GM19025 (cell line): ENCODE data around the gene GRIK5.

Experiments
- ATAC-seq: cut with Tn5 transposase; IDR thresholded peaks from one replicate; pipeline ENCODE4 v1.9.1; 2021; ENCODE audit warnings: mild to moderate bottlenecking, low read depth, moderate library complexity; ENCODE audit not compliant: unreplicated experiment

The GRIK5 gene

DNA sequence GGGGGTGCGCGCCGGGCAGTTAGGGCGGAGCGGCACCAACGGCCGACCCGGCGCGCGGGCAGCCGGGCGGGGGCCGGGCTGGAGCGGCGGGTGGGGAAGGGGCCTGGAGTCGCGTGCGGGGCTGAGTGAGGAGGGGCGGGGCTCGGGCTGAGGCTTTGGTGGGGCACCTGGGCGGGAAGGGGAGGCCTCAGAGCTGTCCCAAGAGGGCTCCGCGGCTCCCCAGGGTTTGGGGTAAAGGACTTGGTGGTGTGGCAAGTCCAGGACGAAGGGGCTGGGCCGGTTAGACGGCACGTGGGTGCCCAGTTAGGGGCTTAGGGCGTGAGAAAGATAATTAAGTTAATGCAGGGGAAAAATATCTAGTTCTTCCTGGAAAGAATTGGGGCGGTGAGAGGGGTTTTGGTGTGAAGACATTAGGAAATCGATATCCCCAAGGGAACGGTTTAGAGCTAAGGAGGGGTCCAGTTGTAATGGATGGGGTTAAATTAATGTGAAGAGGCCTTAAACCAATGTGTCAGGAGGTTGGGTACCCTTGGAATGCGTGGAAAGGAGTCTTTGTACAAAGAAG is 6.5 kb upstream of the GRIK5 start:
- no peak for ATAC-seq

DNA sequence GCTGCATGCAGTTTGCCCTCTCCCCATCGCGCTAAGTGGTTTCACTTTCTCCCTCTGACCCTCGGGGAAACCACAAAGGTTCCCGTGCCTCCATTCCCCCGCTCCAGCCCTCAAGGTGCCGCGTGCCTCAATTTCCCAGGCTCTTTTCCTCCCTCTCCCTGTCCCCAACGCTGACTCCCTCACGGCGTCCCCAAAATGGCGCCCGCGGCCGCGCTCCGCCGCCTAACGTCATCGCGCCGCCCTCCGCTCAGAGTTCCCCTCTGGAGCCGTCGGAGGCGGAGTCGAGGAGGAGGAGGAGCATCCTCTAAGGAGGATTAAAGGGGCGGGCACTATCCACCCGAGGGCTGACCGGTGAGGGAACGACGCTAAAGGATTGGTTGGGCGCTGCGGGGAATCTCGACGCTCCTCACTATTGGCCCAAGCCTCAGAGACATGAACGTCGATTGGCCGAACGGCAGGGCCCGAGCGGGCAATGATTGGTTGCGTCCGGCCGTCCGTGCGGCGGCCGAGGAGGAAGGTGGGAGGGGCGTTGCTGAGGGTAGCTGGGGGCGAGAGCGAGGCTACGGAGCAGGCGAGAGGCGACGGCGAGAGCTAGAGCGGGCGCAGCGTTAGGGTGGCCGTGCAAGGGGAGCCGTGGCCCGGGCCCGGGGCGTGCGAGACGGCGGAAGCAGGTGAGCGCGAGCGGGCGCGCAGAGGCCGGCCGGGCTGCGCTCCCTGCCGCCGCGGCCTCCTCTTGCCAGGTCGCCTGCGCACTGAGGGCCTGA is 5.8 kb upstream of the GRIK5 start, which contains the start of gene ZNF574:
TSS of gene ZNF574 (plus strand) at position 551 of the 764 bp plus-strand sequence. CDS start 2,441 bp downstream, outside the sequence.
- peak; percentile 92 for ATAC-seq

DNA sequence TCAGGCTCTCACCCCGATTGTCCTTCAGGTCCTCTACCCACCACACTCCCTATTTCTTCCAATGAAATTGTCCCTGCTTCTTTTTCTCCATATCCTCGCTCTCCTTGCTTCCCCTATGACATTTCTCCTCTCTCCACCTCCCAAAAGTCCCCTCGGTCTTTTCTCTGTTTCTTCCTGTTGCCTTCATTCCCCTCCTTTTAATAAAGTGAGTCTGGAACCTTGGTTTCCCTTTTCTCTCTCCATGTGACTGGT is 5.3 kb upstream of the GRIK5 start:
- ATAC-seq: no peak

DNA sequence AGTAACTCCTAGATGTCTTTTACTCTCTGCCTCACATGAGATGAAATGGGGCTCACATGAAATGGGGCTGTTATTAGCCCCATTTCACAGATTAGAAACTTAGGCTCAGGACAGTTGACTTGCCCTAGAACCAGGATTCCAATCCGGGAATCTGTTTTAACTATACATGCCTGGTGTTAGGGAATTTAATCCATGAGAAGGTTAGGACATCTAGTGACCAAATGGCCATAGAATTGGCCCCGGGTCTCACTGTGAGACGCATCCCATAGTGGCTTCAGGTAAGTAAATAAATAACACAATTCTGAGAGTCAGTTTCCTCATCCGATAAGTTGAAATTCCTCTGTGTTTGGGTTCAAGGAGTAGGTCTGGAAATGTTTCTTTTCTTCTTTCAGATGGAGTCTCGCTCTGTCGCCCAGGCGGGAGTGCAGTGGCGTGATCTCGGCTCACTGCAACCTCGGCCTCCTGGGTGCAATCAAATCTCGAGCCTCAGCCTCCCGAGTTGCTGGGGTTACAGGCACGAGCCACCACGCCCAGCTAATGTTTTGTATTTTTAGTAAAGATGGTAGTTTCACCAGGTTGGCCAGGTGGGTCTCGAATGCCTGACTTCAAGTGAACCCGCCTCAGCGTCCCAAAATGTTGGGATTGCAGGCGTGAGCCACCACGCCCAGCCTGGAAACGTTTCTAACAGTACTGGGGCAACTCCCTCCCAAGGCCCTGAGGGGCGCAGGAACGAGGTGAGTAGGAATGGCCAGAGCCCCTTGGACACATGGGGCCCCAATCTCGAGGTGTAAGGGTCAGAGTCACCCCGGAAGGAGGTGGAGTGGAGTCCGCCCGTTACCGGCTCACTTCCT is 4.7 kb upstream of the GRIK5 start:
- no peak for ATAC-seq

DNA sequence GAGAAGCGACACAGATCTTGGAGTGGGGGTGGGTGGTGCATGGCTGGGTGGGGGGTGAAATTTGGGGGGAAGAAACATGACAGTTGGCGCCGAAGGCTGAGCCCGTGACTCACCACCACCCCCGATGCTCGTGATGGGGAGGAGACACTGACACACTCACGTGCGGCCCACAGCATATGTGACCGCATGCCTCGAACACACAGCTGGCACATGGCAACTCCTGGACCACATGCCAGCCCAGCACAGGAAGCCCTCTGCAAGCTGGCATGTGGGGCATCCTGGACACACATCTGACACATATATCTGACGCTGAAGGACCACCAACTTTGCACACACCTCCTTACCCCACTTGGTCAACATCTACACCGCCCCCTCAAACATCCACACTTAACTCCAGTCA is 1.2 kb upstream of the GRIK5 start:
- no peak for ATAC-seq

DNA sequence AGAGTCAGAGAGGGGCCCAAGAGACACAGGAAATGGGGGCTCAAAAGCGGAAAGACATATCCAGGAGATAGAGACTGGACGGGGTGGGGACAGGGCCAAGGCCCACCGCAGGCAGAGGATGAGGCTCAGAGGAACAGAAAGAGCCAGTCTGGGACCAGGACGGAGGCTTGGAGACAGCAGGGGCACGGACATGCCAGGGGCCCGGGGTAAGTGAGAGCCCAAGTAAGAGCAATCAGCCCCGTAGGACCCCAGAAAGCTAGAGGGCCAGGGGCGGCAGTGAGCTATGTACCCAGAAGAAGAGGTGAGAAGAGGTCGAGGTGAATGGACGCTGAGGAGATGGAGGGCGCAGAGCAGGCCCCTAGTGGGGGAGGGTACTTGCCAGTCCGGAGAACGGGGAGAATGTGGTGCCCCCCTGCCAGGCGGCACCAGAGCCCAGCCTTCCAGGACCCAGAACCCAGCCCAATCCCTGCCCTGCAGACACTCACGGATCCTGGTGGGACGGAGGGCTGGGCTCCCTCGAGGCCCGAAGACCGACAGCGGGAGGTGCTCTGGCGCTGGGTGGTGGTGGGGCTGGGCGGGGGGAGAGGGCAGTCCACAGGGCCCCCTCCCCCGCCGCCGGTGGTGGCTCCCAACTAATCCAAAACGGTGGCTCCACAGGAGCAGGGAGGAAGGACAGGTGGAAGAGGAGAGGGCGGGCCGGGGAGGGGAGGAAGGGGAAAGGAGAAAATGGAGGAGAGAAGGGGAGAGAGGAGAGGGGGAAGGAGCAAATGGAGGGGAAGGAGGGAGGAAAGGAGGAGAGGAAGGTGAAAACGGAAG is 1.0 kb downstream of the GRIK5 start:
- ATAC-seq: no peak

DNA sequence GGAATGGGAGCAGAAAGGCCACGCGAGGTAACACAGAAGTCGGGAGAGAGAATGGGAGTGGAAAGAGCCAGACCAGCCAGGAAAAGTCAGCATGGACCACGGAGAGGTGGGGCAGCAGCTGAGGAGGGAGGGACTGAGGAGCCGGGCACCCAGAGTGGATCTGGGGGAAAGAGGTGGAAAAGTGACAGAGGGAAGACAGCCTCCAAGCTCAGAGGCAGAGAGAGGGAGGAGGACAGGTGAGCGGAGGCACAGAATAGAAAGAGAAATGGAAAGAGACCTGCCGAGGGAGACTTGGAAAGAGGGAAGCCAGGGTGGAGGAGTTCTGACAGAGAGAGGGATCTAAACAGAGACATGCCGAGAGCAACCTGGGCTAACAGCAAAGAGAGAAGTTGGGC is 1.6 kb downstream of the GRIK5 start:
- no peak for ATAC-seq

DNA sequence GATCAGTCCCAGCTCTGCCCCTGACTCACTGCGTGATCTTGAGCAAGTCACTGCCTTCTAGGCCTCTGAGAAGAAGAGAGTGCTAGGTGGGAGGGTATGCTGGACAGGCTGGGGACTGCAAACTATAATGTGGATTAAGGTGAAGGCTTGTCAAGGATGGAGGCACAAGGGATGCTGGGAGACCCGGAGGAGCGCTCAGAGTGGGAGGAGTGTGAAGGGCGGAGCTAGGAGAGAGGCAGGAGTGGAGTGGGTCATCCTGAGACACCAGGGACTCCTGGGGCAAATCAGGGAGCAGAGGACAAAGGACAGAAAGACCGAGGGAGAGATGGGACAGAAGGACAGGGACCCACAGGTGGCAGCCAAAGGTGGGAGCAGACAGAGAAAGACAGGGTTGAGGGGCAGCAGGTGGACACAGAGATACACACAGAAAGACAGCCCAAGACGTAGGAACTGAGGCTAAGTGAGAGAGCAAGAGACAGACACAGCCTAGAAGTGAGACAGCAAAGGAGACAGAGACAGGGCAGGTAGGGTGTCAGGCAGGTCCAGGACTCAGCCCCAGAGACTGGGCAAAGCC is 2.6 kb downstream of the GRIK5 start:
- no peak for ATAC-seq

DNA sequence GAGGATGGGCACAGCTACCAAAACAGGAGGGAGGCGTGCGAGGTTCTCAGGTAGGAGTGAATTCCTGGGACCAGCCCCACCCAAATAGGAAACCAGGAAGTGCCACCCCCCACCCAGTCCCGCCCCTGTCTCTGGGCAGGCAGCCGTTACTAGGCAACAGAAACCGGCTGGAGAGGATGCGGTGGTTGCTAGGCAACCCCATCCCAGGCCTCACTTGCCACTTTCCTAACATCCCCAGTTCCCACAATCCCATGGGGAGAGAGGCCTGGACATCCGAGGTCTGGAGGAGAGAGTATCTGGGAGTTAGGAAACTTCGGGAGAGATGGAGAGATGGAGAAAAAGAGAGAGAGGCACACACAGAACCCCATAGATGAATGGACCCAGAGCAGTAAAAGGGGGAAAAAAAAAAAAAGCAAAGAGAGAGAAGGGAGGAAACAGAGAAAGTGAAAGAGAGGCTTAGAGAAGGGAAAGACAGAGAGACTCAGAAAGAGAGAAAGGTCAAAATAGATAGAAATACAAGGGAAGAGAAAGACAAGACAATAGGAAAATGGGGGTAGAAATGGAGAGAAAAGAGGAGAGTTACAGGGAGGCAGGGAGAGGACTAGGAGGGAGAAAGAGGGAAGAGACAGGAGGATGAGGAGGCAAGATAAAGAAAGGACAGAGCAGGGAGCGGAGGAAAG is 3.8 kb downstream of the GRIK5 start:
- ATAC-seq: no peak

DNA sequence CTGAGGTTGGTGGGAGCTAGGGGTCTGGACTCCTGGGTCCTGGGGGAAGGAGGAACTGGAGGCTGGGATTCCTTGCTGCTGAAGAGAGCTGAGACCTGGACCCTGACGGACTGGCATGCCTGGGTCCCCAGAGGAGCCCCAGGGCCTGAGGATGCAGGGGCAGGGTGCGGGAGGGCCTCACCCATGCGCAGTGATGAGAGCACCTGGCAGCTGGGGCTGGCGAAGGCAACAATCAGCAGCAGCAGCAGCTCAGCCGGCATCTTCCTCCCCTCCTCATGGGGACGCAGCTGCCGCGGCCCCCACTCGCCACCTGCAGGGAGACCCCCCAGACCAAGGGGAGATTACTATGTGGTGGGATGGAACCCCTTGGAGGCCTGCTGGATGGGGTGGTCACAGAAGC is 4.5 kb downstream of the GRIK5 start:
- ATAC-seq: no peak

DNA sequence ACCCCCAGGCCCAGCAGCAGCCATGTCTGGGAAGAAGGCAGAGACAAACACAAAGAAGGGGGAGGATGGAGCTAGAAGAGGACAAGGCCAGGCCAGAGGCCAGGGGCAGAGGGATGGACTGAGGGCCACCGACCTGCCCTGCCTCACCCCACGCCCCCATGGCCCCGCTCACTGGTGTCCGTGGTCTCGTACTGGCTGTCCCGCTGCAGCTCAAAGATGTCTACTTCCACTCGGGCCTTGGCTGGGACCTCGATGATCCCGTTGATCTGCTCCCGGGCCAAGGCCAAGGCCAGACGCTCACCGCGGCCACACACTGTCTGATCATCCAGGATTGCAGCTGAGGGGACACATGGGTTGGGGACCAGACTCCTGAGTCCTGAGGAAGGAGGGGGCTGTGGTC is 5.0 kb downstream of the GRIK5 start:
- no peak for ATAC-seq

DNA sequence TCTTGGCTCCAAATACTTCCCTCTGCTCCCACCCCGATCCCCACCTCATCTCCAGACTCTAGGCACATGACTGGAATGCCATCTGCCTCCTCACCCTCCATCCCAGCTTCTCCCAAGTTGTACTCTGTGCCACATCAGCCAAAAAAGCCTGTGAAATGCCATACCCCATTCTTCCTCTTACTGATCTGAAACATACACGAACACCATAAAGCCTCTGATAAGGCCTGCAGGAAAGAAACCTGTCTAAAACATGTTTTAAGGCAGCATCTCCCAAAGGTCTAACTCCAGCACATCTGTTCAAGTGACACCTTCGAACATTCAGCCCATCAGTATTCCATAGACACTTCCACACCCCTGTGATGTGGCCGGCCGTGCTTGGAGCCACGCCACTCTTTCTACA is 5.6 kb downstream of the GRIK5 start:
- no peak for ATAC-seq

DNA sequence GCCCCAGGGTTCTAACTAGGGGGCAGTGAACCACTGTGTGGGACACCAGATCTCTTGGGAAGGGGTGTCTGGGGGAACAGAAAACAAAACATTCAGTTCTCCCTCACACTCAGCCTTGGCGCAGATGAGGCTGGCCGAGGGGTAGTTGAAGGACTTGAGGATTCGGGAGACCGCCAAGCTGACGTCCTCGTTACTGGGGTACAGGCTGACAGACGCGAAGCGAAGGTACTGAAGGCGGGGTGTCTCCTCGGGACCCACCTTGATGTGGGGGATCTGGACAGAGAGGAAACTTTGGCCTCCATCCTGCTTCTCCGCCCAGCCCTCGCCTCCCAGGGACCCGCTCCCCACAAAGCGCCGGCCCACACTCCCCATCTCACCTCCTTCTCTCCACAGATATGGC is 7.6 kb downstream of the GRIK5 start:
- ATAC-seq: no peak

DNA sequence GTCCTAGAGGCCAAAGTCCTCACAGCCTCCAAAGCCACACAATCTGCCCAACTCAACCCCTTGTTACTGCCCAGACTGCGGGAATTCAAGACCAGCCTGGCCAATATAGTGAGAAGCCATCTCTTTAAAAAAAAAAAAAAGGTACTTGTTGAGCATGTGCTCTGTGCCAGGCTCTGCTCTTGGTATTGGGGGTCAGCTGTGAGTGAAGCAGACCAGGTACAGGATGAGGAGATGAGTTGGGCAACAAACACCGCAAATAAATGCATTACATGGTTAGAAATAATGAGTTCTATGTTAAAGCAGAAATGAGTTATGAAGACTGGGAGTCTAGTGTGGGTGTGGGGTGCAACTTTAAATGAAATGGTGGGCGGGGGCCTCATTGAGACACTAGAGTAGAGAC is 9.9 kb downstream of the GRIK5 start:
- ATAC-seq: no peak

DNA sequence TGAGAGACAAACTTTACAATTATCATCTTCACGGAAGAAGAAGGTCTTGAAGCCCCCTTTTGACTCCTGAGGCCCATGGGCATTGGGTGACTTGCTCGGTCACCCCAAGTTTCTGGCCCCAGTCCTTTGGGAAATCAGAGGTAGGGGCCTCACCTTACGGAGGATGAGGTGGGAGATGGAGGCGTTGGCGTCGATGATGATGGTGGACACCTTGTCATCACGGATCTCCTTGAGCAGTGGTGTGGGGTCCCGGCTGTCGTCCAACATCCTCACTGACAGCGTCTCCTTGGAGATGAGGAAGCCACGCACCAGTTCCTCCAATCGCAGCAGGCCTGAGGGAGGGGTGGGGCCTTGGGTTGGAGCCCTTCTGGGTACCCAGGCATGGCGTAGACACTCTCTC is 10.8 kb downstream of the GRIK5 start:
- no peak for ATAC-seq

DNA sequence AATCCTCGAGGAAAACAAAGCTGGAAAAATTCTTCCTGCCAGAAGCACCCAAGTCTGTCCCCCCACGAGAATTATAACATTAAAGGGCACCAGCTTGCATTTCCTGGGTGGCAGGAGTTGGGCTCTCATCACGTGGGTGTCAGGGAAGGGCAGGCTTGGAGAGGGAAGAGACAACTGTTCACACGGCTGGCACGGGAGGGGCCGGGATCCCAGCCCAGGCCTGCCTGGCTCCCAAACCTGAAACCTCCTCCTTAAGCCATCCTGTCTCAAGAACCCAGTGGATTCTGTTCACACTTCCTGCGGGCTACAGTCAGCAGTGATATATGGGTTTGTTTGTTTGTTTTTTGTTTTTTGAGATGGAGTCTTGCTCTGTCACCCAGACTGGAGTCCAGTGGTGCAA is 12.2 kb downstream of the GRIK5 start:
- no peak for ATAC-seq

DNA sequence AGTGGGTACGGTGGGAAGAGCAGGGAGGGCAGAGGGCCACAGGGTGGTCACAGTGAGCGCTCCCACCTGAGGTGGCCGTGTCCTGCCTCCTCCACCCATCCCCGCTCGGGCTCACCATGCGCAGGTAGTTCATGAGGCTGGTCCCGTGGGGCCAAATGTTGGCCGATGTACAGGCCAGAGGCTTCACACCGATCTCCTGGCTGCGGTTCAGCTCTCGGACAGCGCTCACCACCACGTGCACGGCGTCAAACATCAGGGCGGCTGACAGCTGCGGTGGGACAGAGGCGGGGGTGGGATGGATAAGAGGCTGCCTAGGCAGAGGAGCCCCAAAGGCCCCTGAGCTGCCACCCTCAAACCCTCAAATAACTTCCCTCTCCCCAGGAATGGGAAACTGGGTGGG is 15.8 kb downstream of the GRIK5 start:
- ATAC-seq: no peak

DNA sequence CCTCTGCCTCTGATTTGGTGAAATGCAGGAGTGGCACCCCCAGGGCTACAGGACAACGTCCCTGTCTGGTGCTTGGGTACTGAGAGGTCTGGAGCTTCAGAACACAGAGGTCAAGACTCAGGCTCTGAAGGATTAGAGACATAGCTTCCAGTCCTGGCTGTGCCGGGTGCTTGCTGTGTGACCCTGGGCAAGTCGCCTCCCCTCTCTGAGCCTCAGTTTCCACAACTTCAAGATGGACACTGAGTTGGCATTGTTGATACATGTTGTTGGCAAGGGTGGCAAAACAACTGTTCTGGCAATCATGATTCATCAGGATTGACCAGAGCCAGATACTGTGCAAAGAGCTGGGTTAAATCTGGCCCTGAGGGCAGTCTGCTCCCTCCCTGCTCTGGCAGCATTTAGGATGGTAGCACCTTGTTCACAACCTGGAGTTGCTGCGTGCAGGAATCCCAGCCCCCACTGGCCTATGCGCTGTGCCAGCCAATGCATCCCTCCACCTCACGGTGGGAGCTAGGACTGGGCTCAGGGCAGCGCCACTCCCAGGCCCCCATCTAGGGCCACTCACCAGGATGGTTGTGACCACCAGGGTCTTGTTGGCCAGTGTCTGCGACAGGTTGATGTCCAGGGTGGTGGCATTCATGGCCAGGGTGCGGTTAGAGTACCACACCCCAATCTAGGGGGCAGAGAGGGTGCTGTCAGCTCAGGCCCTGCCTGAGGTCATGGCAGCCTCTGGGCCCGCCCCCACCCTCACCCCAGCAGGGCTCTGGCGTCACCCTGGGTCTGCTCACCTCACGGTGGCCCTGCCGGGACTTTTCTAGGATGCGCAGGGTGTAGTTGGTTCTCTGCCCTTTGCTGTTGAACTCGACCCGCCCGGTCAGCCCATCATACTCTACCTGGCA is 16.7 kb downstream of the GRIK5 start:
- no peak for ATAC-seq

DNA sequence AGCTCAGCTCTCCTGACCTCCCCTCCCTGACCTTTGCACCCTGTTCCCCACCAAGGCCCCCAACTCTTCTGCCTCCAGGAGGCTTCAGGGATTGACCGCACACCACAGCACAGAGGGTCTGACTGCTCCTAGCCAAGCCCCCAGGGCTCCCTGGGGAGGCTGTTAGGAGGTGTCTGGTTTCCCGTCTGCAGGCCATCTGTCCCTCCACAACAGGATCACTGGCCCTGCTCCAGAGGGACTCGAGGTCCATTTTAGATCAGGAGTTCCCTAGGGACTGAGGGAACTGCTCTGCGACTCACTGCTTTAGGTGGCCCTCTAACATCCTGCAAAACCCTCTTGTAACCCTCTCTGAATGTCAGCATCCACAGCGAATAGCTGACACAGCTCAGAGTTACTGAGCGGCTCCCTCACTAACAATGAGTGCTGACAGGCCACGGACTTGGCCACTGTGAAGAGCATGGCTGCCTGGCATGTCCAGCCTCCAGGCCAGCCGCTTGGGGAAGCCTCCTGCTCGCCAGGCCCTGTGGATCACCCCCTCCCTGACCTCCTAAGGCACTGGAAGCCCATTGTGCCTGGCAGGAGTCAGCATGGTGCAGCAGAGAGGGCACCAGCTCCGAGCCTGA is 17.7 kb downstream of the GRIK5 start:
- no peak for ATAC-seq
